HepG2 (cell line): Measurements from ENCODE around the gene DNAJC11. TPM values are rescaled to one million over a fixed set of nuclear protein-coding genes. Genes with fewer than 3 reads are reported as not detected.

Experiments
- ATAC-seq: fragments of 200-7000 bp; cut with Tn5 transposase; 3 replicates; pipeline ENCODE4 v1.9.1; 2020; ENCODE audit warnings: mild to moderate bottlenecking, moderate library complexity
- BruUV-seq: library from RNA; stranded (reverse); fragments of 400-500 nt; replicated peaks from 2 replicates; lab custom pipeline; 2021; lab: Mats Ljungman, UMichigan
- CTCF ChIA-PET: fragments of 300-600 bp; formaldehyde crosslinking; extraction: SDS; loops from one replicate; lab custom pipeline; 2021; ENCODE audit warnings: low total read pairs, inconsistent platforms, low intra/inter-chr PET ratio; lab: Yijun Ruan, JAX
- POLR2A ChIA-PET: fragments of 350-600 bp; sonication (Branson Sonifier 250); formaldehyde crosslinking; loops from one replicate; lab custom pipeline; 2020; ENCODE audit warnings: antibody characterized with exemption, inconsistent platforms; lab: Yijun Ruan, JAX
- DNase-seq: peaks from one replicate; pipeline ENCODE4 v3.0.0-alpha.2; 2015; ENCODE audit warnings: low spot score
- FAIRE-seq: peaks from 3 replicates; lab custom pipeline; 2011; peaks lifted over from hg19 to GRCh38; lab: Jason Lieb, UNC
- H2AFZ ChIP-seq: one replicate; pipeline ENCODE4 v1.6.1; 2011; ENCODE audit warnings: low read length, inconsistent platforms
- H3K27ac ChIP-seq: fragments of 300-600 bp; 3 replicates; pipeline ENCODE4 v1.8.0; 2011; ENCODE audit warnings: mixed run types, mild to moderate bottlenecking, mixed read lengths, low read length, inconsistent platforms; ENCODE audit not compliant: insufficient read depth; ENCODE audit errors: extremely low read length
- H3K27me3 ChIP-seq, 2 experiments: fragments of 200-600 bp in 1 of 2; 2 replicates in 1 of 2; 3 replicates in 1 of 2; pipeline versions ENCODE4 v1.6.0 to v1.8.0; 2011; ENCODE audit warnings: low read length in 2 of 2, mild to moderate bottlenecking in 2 of 2, moderate library complexity in 2 of 2, inconsistent platforms in 1 of 2; ENCODE audit not compliant: insufficient read depth in 2 of 2, control insufficient read depth in 1 of 2
- H3K36me3 ChIP-seq, 2 experiments: fragments of 200-600 bp in 1 of 2; replicated peaks in 1 of 2; 2 replicates in 1 of 2; 3 replicates in 1 of 2; pipeline versions ENCODE4 v1.5.1 to v1.8.0; 2011; ENCODE audit warnings: low read length in 2 of 2, inconsistent platforms in 1 of 2; ENCODE audit not compliant: insufficient read depth in 2 of 2, control insufficient read depth in 1 of 2
- H3K4me1 ChIP-seq: 2 replicates; pipeline ENCODE4 v1.5.1; 2012; ENCODE audit warnings: low read length, inconsistent platforms; ENCODE audit not compliant: insufficient read depth
- H3K4me2 ChIP-seq: 2 replicates; pipeline ENCODE4 v1.6.0; 2011; ENCODE audit warnings: low read depth, low read length, inconsistent platforms
- H3K4me3 ChIP-seq, 3 experiments: fragments of 200-600 bp in 1 of 3; sonication (generic), shearing (Covaris generic) in 1 of 3; replicated peaks in 1 of 3; 2 replicates each; pipeline ENCODE4 v1.5.1; 2011 to 2016; ENCODE audit warnings: low read length in 3 of 3, inconsistent platforms in 2 of 3, low read depth in 2 of 3, mild to moderate bottlenecking in 2 of 3, control low read depth in 1 of 3, mixed read lengths in 1 of 3; ENCODE audit not compliant: insufficient read depth in 1 of 3
- H3K79me2 ChIP-seq: one replicate; pipeline ENCODE4 v1.6.1; 2011; ENCODE audit warnings: low read length, inconsistent platforms; ENCODE audit not compliant: insufficient read depth
- H3K9ac ChIP-seq: 2 replicates; pipeline ENCODE4 v1.6.0; 2011; ENCODE audit warnings: mild to moderate bottlenecking, low read depth, low read length, inconsistent platforms; ENCODE audit not compliant: insufficient read depth
- H3K9me3 ChIP-seq: 2 replicates; pipeline ENCODE4 v1.5.1; 2012; ENCODE audit warnings: mild to moderate bottlenecking, low read length
- H4K20me1 ChIP-seq: 2 replicates; pipeline ENCODE4 v1.6.0; 2011; ENCODE audit warnings: inconsistent platforms, mild to moderate bottlenecking, low read length, moderate library complexity; ENCODE audit not compliant: insufficient read depth
- CENPT ChIP-seq: sonication (generic); formaldehyde crosslinking; IDR thresholded peaks from 2 replicates; pipeline ENCODE4 v1.8.0; 2022; ENCODE audit warnings: low read depth, mild to moderate bottlenecking, moderate library complexity, missing genetic modification reagents
- EZH2 ChIP-seq: conservative IDR thresholded peaks from 2 replicates; pipeline ENCODE4 v1.6.1; 2012; ENCODE audit warnings: mild to moderate bottlenecking, low read depth, low read length, moderate library complexity
- KLF9 ChIP-seq: IDR thresholded peaks from 2 replicates; pipeline ENCODE4 v1.6.1; 2016; ENCODE audit warnings: low read depth
- MAZ ChIP-seq, 2 experiments: sonication (generic) in 1 of 2; formaldehyde crosslinking in 1 of 2; IDR thresholded peaks; 2 replicates each; pipeline versions ENCODE4 v1.5.0 to v1.6.1; 2012 to 2020; ENCODE audit warnings: low read depth in 2 of 2, mild to moderate bottlenecking in 2 of 2, borderline replicate concordance in 1 of 2, improper control_type of control experiment in 1 of 2, low read length in 1 of 2, missing genetic modification reagents in 1 of 2, moderate library complexity in 1 of 2
- RAD21 ChIP-seq: fragments of 450-650 bp; formaldehyde crosslinking; IDR thresholded peaks from 2 replicates; pipeline ENCODE4 v1.5.0; 2020; ENCODE audit warnings: mild to moderate bottlenecking
- SCMH1 ChIP-seq: sonication (generic); formaldehyde crosslinking; IDR thresholded peaks from 2 replicates; pipeline ENCODE4 v1.9.0; 2021; ENCODE audit warnings: missing genetic modification reagents, mild to moderate bottlenecking, borderline replicate concordance
- SNAPC2 ChIP-seq: sonication (generic); formaldehyde crosslinking; IDR thresholded peaks from 2 replicates; pipeline ENCODE4 v1.8.1; 2022; ENCODE audit warnings: mild to moderate bottlenecking, missing genetic modification reagents
- SOX5 ChIP-seq: IDR thresholded peaks from 2 replicates; pipeline ENCODE4 v1.6.1; 2016; ENCODE audit warnings: borderline replicate concordance
- TAF15 ChIP-seq: fragments of 200-400 bp; formaldehyde crosslinking; IDR thresholded peaks from one replicate; pipeline ENCODE4 v1.6.1; 2018; ENCODE audit warnings: mild to moderate bottlenecking, low read depth, low read length; ENCODE audit not compliant: poor library complexity, severe bottlenecking
- UBTF ChIP-seq: sonication (generic); formaldehyde crosslinking; IDR thresholded peaks from 2 replicates; pipeline ENCODE4 v1.4.0; 2020; ENCODE audit warnings: mild to moderate bottlenecking, missing genetic modification reagents
- ZHX1 ChIP-seq: sonication (generic); formaldehyde crosslinking; IDR thresholded peaks from 2 replicates; pipeline ENCODE4 v1.8.1; 2022; ENCODE audit warnings: low read depth, mild to moderate bottlenecking, missing genetic modification reagents
- ZKSCAN8 ChIP-seq: IDR thresholded peaks from 2 replicates; pipeline ENCODE4 v1.6.1; 2016; ENCODE audit warnings: borderline replicate concordance, missing genetic modification reagents, missing compliant biosample characterization
- ZMYM3 ChIP-seq: sonication (generic); formaldehyde crosslinking; IDR thresholded peaks from 2 replicates; pipeline ENCODE4 v1.5.1; 2020; ENCODE audit warnings: mild to moderate bottlenecking, missing genetic modification reagents
- ZMYM4 ChIP-seq: sonication (generic); formaldehyde crosslinking; IDR thresholded peaks from 2 replicates; pipeline ENCODE4 v1.8.1; 2023; ENCODE audit warnings: mild to moderate bottlenecking, missing genetic modification reagents
- ZNF337 ChIP-seq: sonication (generic); formaldehyde crosslinking; IDR thresholded peaks from 2 replicates; pipeline ENCODE4 v1.5.1; 2020; ENCODE audit warnings: missing genetic modification reagents, low read depth, mild to moderate bottlenecking, borderline replicate concordance
- ZNF572 ChIP-seq: sonication (generic); formaldehyde crosslinking; IDR thresholded peaks from 2 replicates; pipeline ENCODE4 v1.5.1; 2020; ENCODE audit warnings: mild to moderate bottlenecking, missing genetic modification reagents
- ZNF709 ChIP-seq: sonication (generic); formaldehyde crosslinking; IDR thresholded peaks from 2 replicates; pipeline ENCODE4 v1.5.0; 2020; ENCODE audit warnings: mild to moderate bottlenecking, missing genetic modification reagents
- ZNF737 ChIP-seq: sonication (generic); formaldehyde crosslinking; IDR thresholded peaks from 2 replicates; pipeline ENCODE4 v1.5.0; 2020; ENCODE audit warnings: missing genetic modification reagents, mild to moderate bottlenecking, borderline replicate concordance
- WGBS: methylation state at CpG from one replicate; pipeline ENCODE4 v1.1.6; 2017; ENCODE audit warnings: low lambda C conversion rate; 5-methylcytosine and 5-hydroxymethylcytosine counted together
- in situ Hi-C: cut with HindIII; loops from 2 replicates; pipeline ENCODE4 v1.10.0; 2017; ENCODE audit warnings: low pct_unique_long_range_greater_than_20kb; ENCODE audit not compliant: extremely low pct_ligation_motif_present
- intact Hi-C: fragments of 100-400 bp; cut with micrococcal nuclease; formaldehyde crosslinking; loops from one replicate; pipeline ENCODE4 v1.10.0; 2022; ENCODE audit not compliant: unreplicated experiment
- polyA plus RNA-seq, 8 experiments: library from polyadenylated mRNA; depleted of rRNA in 3 of 8; stranded (reverse) in 7 of 8; unstranded in 1 of 8; fragments of >200 nt; fragmentation: Illumina TruSeq in 4 of 8; extraction: Trizol in 4 of 8; gene quantifications; 2 replicates each; pipeline versions ENCODE4 v1.2.1 to v1.2.3, GENCODE V29; 2011 to 2016; ENCODE audit warnings: low read depth in 4 of 8, missing spikeins in 1 of 8, mixed read lengths in 1 of 8; ENCODE audit not compliant: insufficient read depth in 1 of 8
- total RNA-seq, 5 experiments: library from RNA; depleted of rRNA; stranded (reverse); fragments of >200 nt; fragmentation: Illumina TruSeq; extraction: Trizol; gene quantifications; 2 replicates each; pipeline ENCODE4 v1.2.3, GENCODE V29; 2016; ENCODE audit warnings: low read depth in 1 of 5

DNAJC11 gene
- total and polyA plus RNA-seq, 2 of the 13 experiments (the other 11 are each of a cell fraction or from before 2014, with no cell fraction given) = 25.1 to 47.6 TPM

GRCh38 chr1:6658359-6659060 is 43.1 kb downstream of the DNAJC11 start (continued):
- no peak for TF ChIP-seq ZHX1 (CRISPR knock-in tag)

DNA sequence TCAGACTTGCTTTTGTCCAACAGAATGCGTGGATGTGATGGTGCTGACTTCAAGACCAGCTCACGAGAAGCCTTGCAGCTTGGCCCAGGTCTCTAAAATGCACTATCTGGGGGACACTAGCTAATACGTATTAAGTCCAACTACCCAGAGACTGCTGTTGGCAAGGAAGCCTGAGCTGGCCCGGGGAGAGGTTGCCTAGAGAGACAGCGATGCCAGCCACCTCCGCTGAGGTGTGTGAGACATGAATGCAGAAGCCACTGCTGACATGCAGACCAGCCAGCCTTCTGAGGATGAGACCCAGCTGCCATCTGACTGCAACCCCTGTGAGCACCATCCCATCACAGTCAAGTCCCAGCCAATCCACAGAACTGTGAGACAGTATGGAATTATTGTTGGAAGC is 44.5 kb downstream of the DNAJC11 start:
- CTCF ChIA-PET = no interaction called here
- no peaks in the 10 kb centered on the region; a peak in 1 of 5 replicates for H3K27me3 ChIP-seq
- in situ Hi-C loops = no loop called here
- peaks cover 4% of the 10 kb centered on the region for H3K79me2 ChIP-seq
- intact Hi-C loops = no loop called here
- ATAC-seq (no peak), FAIRE-seq (no peak), DNase-seq (no peak)
- H3K9me3 ChIP-seq = no peaks in the 10 kb centered on the region
- no peak overlapping the region for H3K27ac ChIP-seq
- H3K4me2 ChIP-seq = no peak overlapping the region
- POLR2A ChIA-PET = no interaction called here
- BruUV-seq = no TSS peak
- H3K9ac ChIP-seq = no peak overlapping the region
- H3K4me1 ChIP-seq = no peaks in the 10 kb centered on the region
- H2AFZ ChIP-seq = no peak overlapping the region
- 90% methylated on average over 2 of the region's 6 CpGs for WGBS
- H4K20me1 ChIP-seq = no peaks in the 10 kb centered on the region
- peaks cover 7 to 48% of the 10 kb centered on the region in 2 experiments for H3K36me3 ChIP-seq
- H3K4me3 ChIP-seq = no peak overlapping the region
- TF ChIP-seq ZNF337 (no peak), SCMH1 (CRISPR knock-in tag) (no peak), ZNF709 (CRISPR knock-in tag) (no peak), TAF15 (no peak), SOX5 (CRISPR knock-in tag) (no peak), RAD21 (CRISPR knock-in tag) (no peak), ZNF737 (CRISPR knock-in tag) (no peak), ZMYM3 (no peak), MAZ (IDR thresholded peaks at IDR 0.05; ENCODE audit: borderline replicate concordance, low read depth, low read length) (no peak), MAZ (CRISPR knock-in tag; IDR thresholded peaks at IDR 0.05; ENCODE audit: low read depth) (no peak), CENPT (no peak), ZMYM4 (CRISPR knock-in tag) (no peak), EZH2 (no peak), KLF9 (CRISPR knock-in tag) (no peak), UBTF (no peak), SNAPC2 (no peak), ZNF572 (CRISPR knock-in tag) (no peak), ZKSCAN8 (CRISPR knock-in tag) (no peak)
